B cell (primary cell): ENCODE results near the gene ANKAR. TPM values are rescaled to one million over a fixed set of nuclear protein-coding genes. Genes with fewer than 3 reads are reported as not detected.

ENCODE experiments used
- ATAC-seq: fragments of 200-7000 bp; cut with Tn5 transposase; one replicate; pipeline ENCODE4 v1.10.0; 2021; ENCODE audit warnings: low read depth, mild to moderate bottlenecking, moderate number of reproducible peaks, moderate library complexity
- CTCF ChIA-PET: fragments of 350-600 bp; sonication (Branson Sonifier 250); formaldehyde crosslinking; loops from one replicate; lab custom pipeline; 2021; ENCODE audit warnings: antibody characterized with exemption, inconsistent platforms; lab: Charles Lee
- POLR2A ChIA-PET: fragments of 350-600 bp; sonication (Branson Sonifier 250); formaldehyde crosslinking; loops from one replicate; lab custom pipeline; 2021; ENCODE audit warnings: antibody characterized with exemption; lab: Charles Lee
- DNase-seq: peaks from one replicate; pipeline ENCODE4 v3.0.0; 2013
- H2AFZ ChIP-seq: 2 replicates; pipeline ENCODE4 v1.6.1; 2012; ENCODE audit warnings: mild to moderate bottlenecking, low read depth, low read length; ENCODE audit not compliant: insufficient read depth, poor library complexity, severe bottlenecking
- H3K27ac ChIP-seq, 2 donors: 1 replicate in 1 of 2; 2 replicates in 1 of 2; pipeline ENCODE4 v1.5.1; 2012 to 2013; ENCODE audit warnings: low read length in 2 of 2, mild to moderate bottlenecking in 2 of 2, moderate library complexity in 1 of 2
- H3K27me3 ChIP-seq, 4 experiments: fragments of 200-600 bp in 1 of 4; sonication (generic) in 1 of 4; replicated peaks in 1 of 4; 1 replicate in 2 of 4; 2 replicates in 2 of 4; pipeline versions ENCODE4 v1.6.1 to v1.7.0; 2013 to 2016; ENCODE audit warnings: low read length in 3 of 4, mild to moderate bottlenecking in 2 of 4, mixed read lengths in 1 of 4, moderate library complexity in 1 of 4; ENCODE audit not compliant: insufficient read depth in 4 of 4, control insufficient read depth in 3 of 4; ENCODE audit errors: control extremely low read depth in 1 of 4
- H3K36me3 ChIP-seq, 2 experiments: replicated peaks in 1 of 2; 1 replicate in 1 of 2; 2 replicates in 1 of 2; pipeline versions ENCODE4 v1.6.1 to v1.7.1; 2013; ENCODE audit warnings: low read length in 1 of 2; ENCODE audit not compliant: insufficient read depth in 2 of 2, control insufficient read depth in 1 of 2; ENCODE audit errors: control extremely low read depth in 1 of 2, extremely low read depth in 1 of 2
- H3K4me1 ChIP-seq, 2 donors: fragments of 200-600 bp in 1 of 2; sonication (generic) in 1 of 2; 1 replicate in 1 of 2; 2 replicates in 1 of 2; pipeline versions ENCODE4 v1.5.1 to v1.6.1; 2013 to 2017; ENCODE audit warnings: low read length in 2 of 2; ENCODE audit not compliant: control insufficient read depth in 2 of 2, insufficient read depth in 2 of 2
- H3K4me2 ChIP-seq: replicated peaks from 2 replicates; pipeline ENCODE3; 2012; ENCODE audit warnings: mild to moderate bottlenecking, low read depth, low read length; ENCODE audit not compliant: poor library complexity, severe bottlenecking
- H3K4me3 ChIP-seq, 5 experiments: fragments of 200-600 bp in 1 of 5; sonication (generic) in 1 of 5; 1 replicate in 3 of 5; 2 replicates in 2 of 5; pipeline versions ENCODE4 v1.5.1 to v1.7.0; 2011 to 2016; ENCODE audit warnings: low read length in 4 of 5, mild to moderate bottlenecking in 4 of 5, low read depth in 2 of 5, control low read depth in 1 of 5, moderate library complexity in 1 of 5; ENCODE audit not compliant: insufficient read depth in 1 of 5; ENCODE audit errors: control extremely low read depth in 1 of 5, extremely low read depth in 1 of 5
- H3K79me2 ChIP-seq: fragments of 200-600 bp; sonication (generic); one replicate; pipeline ENCODE4 v1.6.0; 2016; ENCODE audit warnings: low read length; ENCODE audit not compliant: control insufficient read depth, insufficient read depth
- H3K9ac ChIP-seq: fragments of 200-600 bp; sonication (generic); 2 replicates; pipeline ENCODE4 v1.6.1; 2017; ENCODE audit warnings: mild to moderate bottlenecking, low read length, moderate library complexity
- H3K9me3 ChIP-seq, 3 donors: one replicate each; pipeline versions ENCODE4 v1.6.1 to v1.7.1; 2013; ENCODE audit warnings: low read length in 2 of 3; ENCODE audit not compliant: control insufficient read depth in 2 of 3, insufficient read depth in 1 of 3; ENCODE audit errors: control extremely low read depth in 1 of 3
- H4K20me1 ChIP-seq: 2 replicates; pipeline ENCODE4 v1.6.0; 2012; ENCODE audit warnings: mild to moderate bottlenecking, low read length; ENCODE audit not compliant: insufficient read depth, control insufficient read depth, poor library complexity, severe bottlenecking
- H3K27ac Mint-ChIP-seq: one replicate; pipeline ENCODE4 v1.8.0; 2021; ENCODE audit warnings: mixed read lengths
- H3K27me3 Mint-ChIP-seq: one replicate; pipeline ENCODE4 v1.8.0; 2021; ENCODE audit warnings: mixed read lengths
- H3K4me1 Mint-ChIP-seq: one replicate; pipeline ENCODE4 v1.8.0; 2021; ENCODE audit warnings: mixed read lengths
- H3K4me3 Mint-ChIP-seq: one replicate; pipeline ENCODE4 v1.8.0; 2021; ENCODE audit warnings: mixed read lengths
- H3K9me3 Mint-ChIP-seq: one replicate; pipeline ENCODE4 v1.8.0; 2022; ENCODE audit warnings: mixed read lengths; ENCODE audit not compliant: insufficient read depth
- EZH2 ChIP-seq: IDR thresholded peaks from 2 replicates; pipeline ENCODE4 v1.6.1; 2012; ENCODE audit warnings: borderline replicate concordance, low read depth, mild to moderate bottlenecking, moderate library complexity, low read length; ENCODE audit not compliant: insufficient read depth, poor library complexity, severe bottlenecking
- WGBS: methylation state at CpG from one replicate; pipeline ENCODE4 v1.1.5; 2013; ENCODE audit warnings: missing lambda C conversion rate; ENCODE audit not compliant: insufficient coverage; 5-methylcytosine and 5-hydroxymethylcytosine counted together
- intact Hi-C: fragments of 100-400 bp; cut with micrococcal nuclease; formaldehyde crosslinking; loops from one replicate; pipeline ENCODE4 v1.10.0; 2022
- polyA plus RNA-seq: library from polyadenylated mRNA; depleted of rRNA; stranded (reverse); fragments of >200 nt; gene quantifications from 2 replicates; pipeline ENCODE4 v1.2.3, GENCODE V29; 2012
- total RNA-seq, 2 donors: library from RNA; stranded (reverse); fragments of 120-200 nt in 1 of 2; gene quantifications; 1 replicate in 1 of 2; 2 replicates in 1 of 2; pipeline versions ENCODE4 v1.2.3 to v1.2.4, GENCODE V29; 2013 to 2022
- TF ChIP-seq, protein P1 (sequence below): fragments of 200-600 bp; IDR thresholded peaks from one replicate; pipeline ENCODE4 v1.8.0; 2022; ENCODE audit warnings: antibody characterized with exemption, mild to moderate bottlenecking

Gene ANKAR
- total and polyA plus RNA-seq, 2 donors (not counting 1 experiment from before 2014, with no cell fraction given) = 11.2 to 24.8 TPM

DNA sequence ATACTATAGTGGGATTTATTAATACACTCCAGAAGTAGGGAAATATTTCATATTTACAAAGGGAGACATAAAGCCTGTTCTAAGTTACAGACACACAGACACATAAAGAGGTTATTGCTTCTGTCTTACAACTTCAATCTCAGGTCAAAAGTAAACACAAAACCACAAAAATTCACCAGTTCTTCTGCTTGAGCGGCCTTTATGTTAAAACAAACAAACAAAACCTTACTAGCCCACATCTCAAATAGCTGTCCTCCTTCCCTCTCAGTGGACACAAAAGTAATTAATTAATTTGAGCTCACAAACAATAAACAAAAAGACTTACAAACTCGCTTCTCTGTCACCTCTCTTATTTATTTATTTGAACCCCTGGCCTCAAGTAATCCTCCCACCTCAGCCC is 14.7 kb upstream of the ANKAR start:
- intact Hi-C loops = loop anchor here (2.0 to 5.0 kb wide), 3 partner anchors 713 to 1493 kb away; partner anchors contain the start of genes GLS and STAT4
- no peaks in the 10 kb centered on the region for H3K9me3 Mint-ChIP-seq
- H3K27ac Mint-ChIP-seq = no peak overlapping the region
- no peak for TF ChIP-seq EZH2
- TF ChIP-seq, protein P1, sequence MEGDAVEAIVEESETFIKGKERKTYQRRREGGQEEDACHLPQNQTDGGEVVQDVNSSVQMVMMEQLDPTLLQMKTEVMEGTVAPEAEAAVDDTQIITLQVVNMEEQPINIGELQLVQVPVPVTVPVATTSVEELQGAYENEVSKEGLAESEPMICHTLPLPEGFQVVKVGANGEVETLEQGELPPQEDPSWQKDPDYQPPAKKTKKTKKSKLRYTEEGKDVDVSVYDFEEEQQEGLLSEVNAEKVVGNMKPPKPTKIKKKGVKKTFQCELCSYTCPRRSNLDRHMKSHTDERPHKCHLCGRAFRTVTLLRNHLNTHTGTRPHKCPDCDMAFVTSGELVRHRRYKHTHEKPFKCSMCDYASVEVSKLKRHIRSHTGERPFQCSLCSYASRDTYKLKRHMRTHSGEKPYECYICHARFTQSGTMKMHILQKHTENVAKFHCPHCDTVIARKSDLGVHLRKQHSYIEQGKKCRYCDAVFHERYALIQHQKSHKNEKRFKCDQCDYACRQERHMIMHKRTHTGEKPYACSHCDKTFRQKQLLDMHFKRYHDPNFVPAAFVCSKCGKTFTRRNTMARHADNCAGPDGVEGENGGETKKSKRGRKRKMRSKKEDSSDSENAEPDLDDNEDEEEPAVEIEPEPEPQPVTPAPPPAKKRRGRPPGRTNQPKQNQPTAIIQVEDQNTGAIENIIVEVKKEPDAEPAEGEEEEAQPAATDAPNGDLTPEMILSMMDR = no peak
- H3K27ac ChIP-seq = no peak overlapping the region
- ChIA-PET CTCF (interaction anchor here (0.8 to 6.4 kb wide), 15 partner anchors 8 to 659 kb away, joined by 3 to 86 read pairs (median 5); partner anchors contain the start of genes ANKAR, HIBCH and OSGEPL1), POLR2A (interaction anchor here (1.6 kb wide), 1 partner anchor 103 kb away, joined by 3 read pairs; the partner anchor contains the start of gene OSGEPL1)
- H3K9ac ChIP-seq = no peak overlapping the region
- H4K20me1 ChIP-seq = no peaks in the 10 kb centered on the region
- peaks cover 30% of the 10 kb centered on the region for H3K4me1 Mint-ChIP-seq
- no peak overlapping the region for H3K4me3 ChIP-seq
- H3K27me3 Mint-ChIP-seq = no peaks in the 10 kb centered on the region
- DNase-seq (no peak), ATAC-seq (no peak)
- no peak overlapping the region for H3K4me3 Mint-ChIP-seq
- no peaks in the 10 kb centered on the region for H3K9me3 ChIP-seq
- no peaks in the 10 kb centered on the region for H3K36me3 ChIP-seq
- no peak overlapping the region for H2AFZ ChIP-seq
- no peaks in the 10 kb centered on the region for H3K27me3 ChIP-seq
- no peak overlapping the region for H3K4me2 ChIP-seq
- peaks cover 24% of the 10 kb centered on the region for H3K79me2 ChIP-seq
- peaks cover 21 to 30% of the 10 kb centered on the region in 2 donors for H3K4me1 ChIP-seq
- WGBS = 100% methylated on average over 2 of the region's 2 CpGs

DNA sequence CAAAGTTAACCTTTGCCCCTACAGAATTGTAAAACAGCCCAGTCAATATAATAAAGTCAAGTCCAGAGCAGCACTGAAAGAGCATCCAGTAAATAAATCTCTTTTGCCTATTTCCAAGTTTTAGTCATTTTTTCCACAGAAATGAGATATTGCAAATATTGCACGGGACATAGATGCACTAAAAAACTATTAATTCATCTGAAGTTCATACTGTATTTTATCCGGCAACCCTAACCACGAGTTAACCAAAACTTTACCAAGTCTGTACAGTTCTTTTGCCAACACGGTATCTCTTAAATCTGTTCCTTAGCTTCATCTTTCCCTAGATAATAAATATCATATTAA is 13.7 kb upstream of the ANKAR start:
- ChIA-PET POLR2A (interaction anchor here (1.0 kb wide), 1 partner anchor 102 kb away, joined by 3 read pairs; the partner anchor contains the start of gene OSGEPL1), CTCF (interaction anchor here (0.6 to 6.4 kb wide), 22 partner anchors 8 to 1225 kb away, joined by 3 to 86 read pairs (median 4); partner anchors contain the start of genes ANKAR and OSGEPL1)
- Histone ChIP-seq H3K9me3 (no peaks in the 10 kb centered on the region), H3K79me2 (peaks cover 24% of the 10 kb centered on the region), H2AFZ (peak overlapping the region; percentile 61), H3K27me3 (no peaks in the 10 kb centered on the region), H3K4me1 (peaks cover 21 to 30% of the 10 kb centered on the region in 2 donors), H3K36me3 (peaks cover 0 to 3% of the 10 kb centered on the region in 2 experiments), H3K4me2 (peak overlapping the region; percentile 18), H3K27ac (peak overlapping the region in 1 of 2 donors; percentile 11), H3K9ac (no peak overlapping the region), H4K20me1 (no peaks in the 10 kb centered on the region), H3K4me3 (no peak overlapping the region)
- Mint-ChIP-seq H3K4me1 (peaks cover 32% of the 10 kb centered on the region), H3K4me3 (no peak overlapping the region), H3K27ac (no peak overlapping the region), H3K27me3 (no peaks in the 10 kb centered on the region), H3K9me3 (no peaks in the 10 kb centered on the region)
- intact Hi-C loops = loop anchor here (1.0 to 5.0 kb wide), 10 partner anchors 14 to 1492 kb away; partner anchors contain the start of genes ANKAR, GLS, HIBCH and ORMDL1
- 20% methylated on average over 3 of the region's 4 CpGs for WGBS
- no peak for TF ChIP-seq EZH2
- TF ChIP-seq, protein P1 = no peak
- DNase-seq (no peak), ATAC-seq (no peak)
